Measurements from ENCODE around the gene CLIP3. TPM values are rescaled to one million over a fixed set of nuclear protein-coding genes. Genes with fewer than 3 reads are reported as not detected.

CLIP3 gene
- total RNA-seq, 1 experiment from 2014 or later: 4.2 TPM

- Histone ChIP-seq H3K27ac (no peak overlapping the region), H3K9me2 (ENCODE audit: insufficient read depth) (no peaks in the 10 kb centered on the region), H3K9me3 (ENCODE audit: insufficient read depth, low read depth) (no peaks in the 10 kb centered on the region), H3K79me2 (ENCODE audit: low read depth) (no peaks in the 10 kb centered on the region), H3K4me2 (no peak overlapping the region), H3K36me3 (ENCODE audit: low read depth) (no peaks in the 10 kb centered on the region), H2AFZ (no peak overlapping the region), H3F3A (ENCODE audit: insufficient read depth, low read depth) (no peaks in the 10 kb centered on the region), H4K20me1 (ENCODE audit: insufficient read depth) (no peaks in the 10 kb centered on the region), H3K27me3 (ENCODE audit: insufficient read depth, low read depth) (peaks cover 56% of the 10 kb centered on the region), H3K4me3 (no peak overlapping the region), H3K4me1 (replicated peaks; ENCODE audit: insufficient read depth) (no peaks in the 10 kb centered on the region)
- no TSS peak for BruUV-seq (replicated peaks)
- intact Hi-C loops (cut with micrococcal nuclease; ENCODE audit: unreplicated experiment): no loop called here
- no peak for TF ChIP-seq CTCF (conservative IDR thresholded peaks at IDR 0.05)
- TF ChIP-seq EZH2 (IDR thresholded peaks at IDR 0.05; ENCODE audit: low read depth): no peak
- ChIA-PET CTCF (no interaction called here), POLR2A (ENCODE audit: unreplicated experiment) (no interaction called here)
- no peak for DNase-seq
Measured at GRCh38 chr19:35966771-35967170, 65.9 kb downstream of the CLIP3 start.

Other genes starting within 250 kb of the CLIP3 start
- gene PRODH2, start 220.0 kb downstream of the CLIP3 start, total RNA-seq (2021): not detected in 2 replicates
- not detected in 2 replicates for gene NPHS1, start 180.4 kb downstream of the CLIP3 start, total RNA-seq (2021)
- not detected in 2 replicates for gene KIRREL2, start 176.0 kb downstream of the CLIP3 start, total RNA-seq (2021)
- gene APLP1, start 164.3 kb downstream of the CLIP3 start, total RNA-seq (2021): 2.0 and 2.1 TPM in 2 replicates
- 15.7 and 27.5 TPM in 2 replicates for gene NFKBID, start 132.3 kb downstream of the CLIP3 start, total RNA-seq (2021)
- 1.8 and 2.6 TPM in 2 replicates for gene HCST, start 130.3 kb downstream of the CLIP3 start, total RNA-seq (2021)
- not detected in 2 replicates for gene TYROBP, start 124.6 kb downstream of the CLIP3 start, total RNA-seq (2021)
- gene LRFN3, start 96.5 kb downstream of the CLIP3 start, total RNA-seq (2021): 10.5 and 14.7 TPM in 2 replicates
- gene SDHAF1, start 37.7 kb downstream of the CLIP3 start, total RNA-seq (2021): 16.9 and 22.4 TPM in 2 replicates
- 36.6 and 39.5 TPM in 2 replicates for gene SYNE4, start 24.1 kb downstream of the CLIP3 start, total RNA-seq (2021)
- gene ALKBH6, start 18.7 kb downstream of the CLIP3 start, total RNA-seq (2021): 48.2 and 55.1 TPM in 2 replicates
- gene THAP8, start 21.4 kb upstream of the CLIP3 start, total RNA-seq (2021): 5.2 and 6.2 TPM in 2 replicates
- gene WDR62, start 22.0 kb upstream of the CLIP3 start, total RNA-seq (2021): 14.0 and 17.0 TPM in 2 replicates
- gene OVOL3, start 78.3 kb upstream of the CLIP3 start, total RNA-seq (2021): not detected in 2 replicates
- 92.2 and 131 TPM in 2 replicates for gene POLR2I, start 82.0 kb upstream of the CLIP3 start, total RNA-seq (2021)
- 126 and 150 TPM in 2 replicates for gene TBCB, start 82.6 kb upstream of the CLIP3 start, total RNA-seq (2021)
- gene CAPNS1, start 107.2 kb upstream of the CLIP3 start, total RNA-seq (2021): 1,014 and 1,177 TPM in 2 replicates
- gene COX7A1, start 119.6 kb upstream of the CLIP3 start, total RNA-seq (2021): not detected in 2 replicates
- gene ZNF565, start 181.8 kb upstream of the CLIP3 start, total RNA-seq (2021): 3.3 and 4.3 TPM in 2 replicates
- gene ZNF146, start 182.2 kb upstream of the CLIP3 start, total RNA-seq (2021): 53.1 and 68.0 TPM in 2 replicates